ENCODE measurements around the gene FILIP1L. TPM values are rescaled to one million over a fixed set of nuclear protein-coding genes. Genes with fewer than 3 reads are reported as not detected.
A peak's percentile ranks its signal among the peaks of the same experiment; 100 is the strongest.
"Not testable (repeated sequence)": the region's sequence is repeated elsewhere in the genome, so short reads cannot be mapped to it uniquely, and the experiment has no call there.

FILIP1L gene
- total RNA-seq, 2 donors from 2014 or later, result 77.0 to 86.6 TPM

GRCh38 chr3:99855900-99856299, 258.4 kb downstream of the FILIP1L start:
- intact Hi-C loops (cut with DNase I), result no loop called here
- ATAC-seq (no peak), DNase-seq (no peak)

GRCh38 chr3:99854756-99855298, 259.5 kb downstream of the FILIP1L start:
- DNase-seq, result no peak
- intact Hi-C loops (cut with DNase I), result no loop called here
- ATAC-seq, result no peak

- intact Hi-C loops (cut with DNase I), result no loop called here
- ATAC-seq, result peak in 1 of 2 donors; percentile 44
- DNase-seq, result no peak
Measured at GRCh38 chr3:99852851-99853250, 261.4 kb downstream of the FILIP1L start.

GRCh38 chr3:99851955-99852354, 262.3 kb downstream of the FILIP1L start:
- no peak for DNase-seq
- intact Hi-C loops (cut with DNase I), result no loop called here
- ATAC-seq, result no peak

GRCh38 chr3:99850608-99851007, 263.7 kb downstream of the FILIP1L start:
- no peak for ATAC-seq
- intact Hi-C loops (cut with DNase I), result no loop called here
- no peak for DNase-seq

DNA sequence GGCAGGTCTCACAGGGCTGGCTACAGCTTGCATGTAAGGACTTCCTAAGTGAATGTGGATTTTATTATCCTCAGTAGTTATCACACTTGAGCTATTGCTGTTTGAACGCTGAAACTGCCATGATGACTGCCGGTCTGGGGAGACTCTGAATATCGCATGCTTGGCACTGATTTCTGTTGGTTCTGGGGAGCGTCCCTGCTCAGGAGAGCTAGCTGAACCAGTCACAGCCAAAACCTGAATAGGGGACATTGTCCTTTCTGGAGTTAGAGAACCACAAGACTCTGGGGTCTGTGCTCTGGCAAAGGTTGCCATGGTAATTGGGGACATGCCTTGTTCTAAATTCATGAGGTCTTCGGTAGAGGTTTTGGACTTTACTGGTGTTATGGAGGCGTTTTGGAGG, 265.9 kb downstream of the FILIP1L start:
- DNase-seq, result no peak
- no peak for ATAC-seq
- intact Hi-C loops (cut with DNase I), result no loop called here

DNA sequence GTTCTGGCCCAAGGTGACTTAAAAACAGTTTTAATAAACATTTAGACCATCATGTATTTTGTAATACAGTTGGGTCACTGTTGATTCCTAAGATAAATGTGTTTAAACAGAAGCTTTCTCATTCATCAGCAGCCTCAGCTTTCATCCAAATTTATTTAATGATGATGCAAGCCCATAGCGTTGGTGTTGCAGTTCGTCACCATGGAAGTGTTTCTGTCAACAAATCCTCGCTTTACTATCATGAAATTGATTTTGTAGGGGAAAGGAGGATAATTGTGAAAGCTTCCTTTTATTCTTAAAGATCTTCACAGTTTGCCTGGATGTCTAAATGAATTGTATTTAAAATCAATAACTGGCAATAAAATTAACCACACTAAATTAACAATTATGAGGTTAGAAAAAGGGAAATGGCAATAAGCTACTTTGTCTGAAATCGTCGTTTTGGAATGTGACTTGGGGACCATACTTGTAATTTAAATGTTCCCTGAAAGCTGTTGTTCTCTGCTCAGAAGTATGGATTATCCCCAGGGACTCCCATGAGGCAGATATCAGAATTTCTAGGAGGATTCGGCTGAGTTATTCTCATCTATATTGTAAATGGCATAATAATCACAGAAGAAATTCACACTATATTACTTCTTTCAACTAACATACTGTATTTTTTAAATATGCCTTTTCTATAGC, 267.7 kb downstream of the FILIP1L start:
- intact Hi-C loops (cut with DNase I), result no loop called here
- ATAC-seq (peak in 1 of 2 donors; percentile 50), DNase-seq (no peak)

DNA sequence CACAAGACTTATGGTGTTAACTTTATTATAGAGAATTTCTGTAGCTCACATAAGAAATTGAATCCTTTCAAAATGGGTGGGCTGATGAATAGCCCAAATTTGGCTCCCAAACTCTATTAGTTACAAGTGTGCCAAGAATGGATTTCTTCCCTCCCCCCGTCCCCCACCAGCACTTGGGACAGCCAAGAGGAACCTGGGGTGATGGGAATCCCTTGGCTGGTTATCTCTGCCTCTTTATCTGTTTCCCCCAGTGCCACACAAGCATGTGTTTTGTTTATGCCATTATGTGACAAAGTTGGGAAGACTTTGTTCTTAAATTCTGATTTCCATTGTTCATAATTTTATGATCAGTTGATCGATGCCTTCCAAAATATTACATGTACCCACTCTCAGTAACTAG, 268.3 kb downstream of the FILIP1L start:
- no peak for ATAC-seq
- no peak for DNase-seq
- intact Hi-C loops (cut with DNase I), result no loop called here

DNA sequence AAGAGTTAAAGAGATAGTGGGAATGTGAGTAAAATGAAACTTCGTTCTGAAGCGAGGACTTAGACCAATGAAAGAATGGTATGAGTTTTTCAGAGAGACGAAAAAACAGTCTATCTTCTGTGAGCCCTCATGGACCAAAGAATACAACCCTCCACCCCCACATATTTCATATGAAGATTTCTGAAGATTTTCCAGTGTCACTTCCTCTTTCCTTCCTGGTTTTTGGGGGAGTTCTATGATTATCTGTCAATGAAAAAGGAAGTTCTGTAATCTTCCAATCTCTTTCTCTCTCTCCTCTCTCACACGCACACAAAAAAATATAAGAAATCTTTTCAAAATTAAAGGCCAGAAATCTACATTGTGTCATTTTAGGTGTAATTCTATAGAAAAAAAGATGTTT, 269.0 kb downstream of the FILIP1L start:
- no peak for DNase-seq
- intact Hi-C loops (cut with DNase I), result no loop called here
- ATAC-seq, result no peak

GRCh38 chr3:99843590-99844258, 270.6 kb downstream of the FILIP1L start:
- DNase-seq (no peak), ATAC-seq (peak; percentile 43 to 45)
- intact Hi-C loops (cut with DNase I), result loop anchor here (2.0 to 5.0 kb wide), 3 partner anchors 214 to 411 kb away; no protein-coding TSS in a partner anchor

DNA sequence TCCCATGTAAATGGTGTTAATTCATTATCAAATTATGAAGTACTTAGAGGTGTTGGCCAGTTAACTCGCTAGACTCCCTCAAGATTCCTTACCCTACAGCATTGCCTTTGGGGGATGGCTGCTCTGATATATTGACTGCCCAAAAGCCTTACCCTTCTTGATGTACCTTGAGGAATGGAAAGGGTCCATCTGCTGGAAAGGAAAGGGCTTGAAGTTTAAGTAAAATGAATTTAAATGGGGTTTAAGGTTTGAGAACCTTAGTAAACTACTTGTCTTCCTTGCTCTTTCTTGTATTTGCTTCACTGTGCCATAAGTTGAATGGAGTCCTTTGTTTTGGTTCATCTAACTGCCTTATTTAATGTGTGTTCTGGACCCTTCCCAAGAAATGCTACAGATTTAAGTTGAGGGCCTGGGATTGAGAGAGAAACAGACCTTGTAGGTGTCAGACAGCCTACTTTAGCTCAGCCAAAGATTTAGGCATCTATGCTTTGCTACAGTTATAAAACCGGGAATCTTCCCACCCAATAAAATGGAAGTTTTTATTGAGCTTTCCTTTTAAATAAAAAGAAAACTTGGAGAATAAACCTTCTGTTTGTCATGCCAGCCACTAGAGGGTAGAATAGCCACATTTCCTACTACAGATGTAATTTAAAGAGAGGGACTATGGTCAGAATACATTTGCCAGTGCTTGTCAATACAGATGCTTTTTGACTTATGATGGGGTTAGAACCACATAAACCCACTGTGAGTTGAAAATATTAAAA, 271.3 kb downstream of the FILIP1L start:
- peak; percentile 68 to 78 for ATAC-seq
- intact Hi-C loops (cut with DNase I), result loop anchor here (2.0 to 5.0 kb wide), 3 partner anchors 214 to 412 kb away; no protein-coding TSS in a partner anchor
- DNase-seq, result no peak

GRCh38 chr3:99841949-99842348, 272.4 kb downstream of the FILIP1L start:
- not testable (repeated sequence) for ATAC-seq, DNase-seq
- intact Hi-C loops (cut with DNase I), result loop anchor here (2.0 to 5.0 kb wide), 3 partner anchors 215 to 413 kb away; no protein-coding TSS in a partner anchor

DNA sequence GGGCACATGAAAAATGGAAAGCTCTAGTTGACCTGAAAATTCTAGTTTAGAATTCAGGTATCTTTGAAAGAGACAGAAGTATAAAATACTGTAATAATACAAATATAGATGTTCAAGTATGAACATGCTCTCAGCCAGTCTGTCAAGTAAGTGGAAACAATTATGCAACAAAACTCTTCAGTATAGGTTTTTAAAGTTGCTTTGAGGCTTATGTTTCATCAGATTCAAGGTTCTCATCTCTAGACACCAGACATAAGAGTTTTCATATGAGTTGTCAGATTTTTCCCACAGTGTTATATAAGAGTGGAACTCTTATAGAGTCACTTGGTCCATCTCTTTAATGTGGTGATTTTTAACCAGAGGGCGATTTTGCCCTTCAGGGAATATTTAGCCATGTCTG, 274.7 kb downstream of the FILIP1L start:
- DNase-seq, result no peak
- intact Hi-C loops (cut with DNase I), result loop anchor here (5.0 to 10.0 kb wide), 3 partner anchors 218 to 755 kb away; no protein-coding TSS in a partner anchor
- ATAC-seq, result no peak

- intact Hi-C loops (cut with DNase I), result loop anchor here in 1 of 2 donors (10.0 kb wide), 1 partner anchor 756 kb away; no protein-coding TSS in a partner anchor
- ATAC-seq, result no peak
- DNase-seq, result no peak
Measured at GRCh38 chr3:99838755-99839154, 275.5 kb downstream of the FILIP1L start.

DNA sequence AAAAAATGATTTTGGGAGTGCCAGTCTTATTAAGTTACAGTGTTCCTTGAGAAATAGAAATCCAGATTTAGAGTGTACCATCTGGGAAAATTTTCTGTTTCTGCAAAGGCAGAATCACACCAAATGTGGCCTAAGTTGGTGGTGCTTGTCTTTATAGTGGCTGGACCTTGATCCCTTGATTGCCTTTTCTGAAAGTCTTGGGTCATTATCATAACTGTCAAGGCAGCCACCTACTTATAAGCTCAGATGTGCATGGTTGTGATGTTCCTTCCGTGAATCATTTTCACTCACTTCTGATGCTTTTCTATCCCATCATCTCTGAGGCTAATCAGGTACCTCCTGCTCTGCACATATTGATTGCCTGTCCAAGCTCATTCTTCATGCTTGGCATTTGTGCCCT, 276.6 kb downstream of the FILIP1L start:
- DNase-seq, result no peak
- no peak for ATAC-seq
- intact Hi-C loops (cut with DNase I), result loop anchor here in 1 of 2 donors (10.0 kb wide), 1 partner anchor 757 kb away; no protein-coding TSS in a partner anchor

DNA sequence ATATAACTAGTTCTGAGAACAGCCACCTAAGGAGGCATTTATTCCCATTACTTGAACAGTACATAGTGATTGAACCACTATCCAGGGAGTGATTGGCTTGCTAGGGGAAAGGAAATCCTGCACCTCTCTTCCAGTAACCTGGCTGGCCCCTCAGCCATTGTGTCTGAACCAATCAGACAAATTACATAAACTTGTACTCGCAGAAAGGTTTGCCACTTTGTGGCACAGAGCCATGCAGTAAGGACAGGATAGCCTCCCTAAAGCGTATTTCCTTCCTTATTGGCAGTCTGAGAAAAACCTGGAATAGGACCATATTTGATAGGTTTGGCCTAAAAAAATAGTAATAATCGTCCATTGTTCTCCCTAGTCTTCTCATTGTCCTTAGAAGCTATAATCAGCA, 277.6 kb downstream of the FILIP1L start:
- intact Hi-C loops (cut with DNase I), result loop anchor here in 1 of 2 donors (10.0 kb wide), 1 partner anchor 758 kb away; no protein-coding TSS in a partner anchor
- DNase-seq, result peak; percentile 29
- ATAC-seq, result peak in 1 of 2 donors; percentile 27

GRCh38 chr3:99834211-99834957, 279.9 kb downstream of the FILIP1L start:
- intact Hi-C loops (cut with DNase I), result loop anchor here in 1 of 2 donors (10.0 kb wide), 1 partner anchor 760 kb away; no protein-coding TSS in a partner anchor
- ATAC-seq (no peak), DNase-seq (no peak)

DNA sequence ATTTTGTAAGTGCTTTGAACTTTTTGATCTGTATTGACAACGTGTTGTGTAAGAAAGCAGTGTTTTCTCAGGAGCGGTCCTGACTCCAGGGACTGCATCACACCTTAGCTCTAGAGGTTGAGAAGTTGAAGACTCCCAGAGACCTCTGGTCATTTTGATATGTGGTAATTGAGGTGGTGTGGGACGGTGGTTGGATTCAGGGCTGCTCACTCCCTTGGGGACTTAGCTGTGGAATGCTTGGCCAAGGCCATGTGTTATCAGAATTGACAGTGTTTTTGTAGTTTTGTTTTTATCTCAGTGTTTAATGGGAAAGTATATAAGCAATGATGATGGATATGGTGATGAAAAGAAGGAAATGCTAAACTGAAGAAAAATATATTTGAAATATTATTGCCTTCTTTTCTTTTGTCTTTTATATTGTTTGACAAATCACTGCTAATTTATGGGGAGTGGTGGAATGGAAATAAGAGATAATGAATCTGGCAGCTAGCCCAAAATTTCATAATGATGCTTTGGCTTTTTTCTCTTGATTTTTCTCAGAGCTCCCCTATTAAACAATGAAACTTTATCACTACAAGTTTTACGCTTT, 280.6 kb downstream of the FILIP1L start:
- DNase-seq (no peak), ATAC-seq (peak in 1 of 2 donors; percentile 19)
- intact Hi-C loops (cut with DNase I), result loop anchor here in 1 of 2 donors (10.0 kb wide), 1 partner anchor 761 kb away; no protein-coding TSS in a partner anchor

All from left cardiac atrium (tissue), 4 donors.